HG02885 (cell line): ENCODE results near the gene MMP17.
"Not testable (repeated sequence)": the region's sequence is repeated elsewhere in the genome, so short reads cannot be mapped to it uniquely, and the experiment has no call there.

Experiments used
- ATAC-seq: cut with Tn5 transposase; IDR thresholded peaks from one replicate; pipeline ENCODE4 v1.9.1; 2021; ENCODE audit warnings: mild to moderate bottlenecking; ENCODE audit not compliant: unreplicated experiment, poor library complexity

The MMP17 gene

GRCh38 chr12:131799828-131800593 lies 28.2 kb upstream of the MMP17 start:
- ATAC-seq, result no peak

- no peak for ATAC-seq
Observed at GRCh38 chr12:131800594-131801135, 27.5 kb upstream of the MMP17 start.

- ATAC-seq, result no peak
Observed at GRCh38 chr12:131801254-131801866, 26.8 kb upstream of the MMP17 start.

GRCh38 chr12:131803961-131804521 lies 24.2 kb upstream of the MMP17 start:
- ATAC-seq, result no peak

GRCh38 chr12:131805421-131805820 lies 22.8 kb upstream of the MMP17 start:
- ATAC-seq, result no peak

GRCh38 chr12:131806674-131807073 lies 21.5 kb upstream of the MMP17 start:
- ATAC-seq, result no peak

- ATAC-seq, result no peak
Observed at GRCh38 chr12:131808744-131809371, 19.3 kb upstream of the MMP17 start.

- not testable (repeated sequence) for ATAC-seq
Observed at GRCh38 chr12:131809476-131810254, 18.5 kb upstream of the MMP17 start.

- no peak for ATAC-seq
Observed at GRCh38 chr12:131810726-131811125, 17.5 kb upstream of the MMP17 start.

GRCh38 chr12:131815131-131815530 lies 13.1 kb upstream of the MMP17 start:
- no peak for ATAC-seq

GRCh38 chr12:131816495-131816894 lies 11.7 kb upstream of the MMP17 start:
- no peak for ATAC-seq

GRCh38 chr12:131817241-131817640 lies 11.0 kb upstream of the MMP17 start:
- no peak for ATAC-seq

- no peak for ATAC-seq
Observed at GRCh38 chr12:131818821-131819585, 9.2 kb upstream of the MMP17 start.

- no peak for ATAC-seq
Observed at GRCh38 chr12:131824450-131824849, 3.7 kb upstream of the MMP17 start.

- ATAC-seq, result no peak
Observed at GRCh38 chr12:131825146-131825892, 2.9 kb upstream of the MMP17 start.

GRCh38 chr12:131826097-131826928 lies 1.9 kb upstream of the MMP17 start:
- no peak for ATAC-seq

- ATAC-seq, result no peak
Observed at GRCh38 chr12:131828671-131829355, 620 bp downstream of the MMP17 start.
